ENCODE results near the gene KRTAP9-9.
"Not testable (repeated sequence)": the region's sequence is repeated elsewhere in the genome, so short reads cannot be mapped to it uniquely, and the experiment has no call there.

Gene KRTAP9-9

DNA sequence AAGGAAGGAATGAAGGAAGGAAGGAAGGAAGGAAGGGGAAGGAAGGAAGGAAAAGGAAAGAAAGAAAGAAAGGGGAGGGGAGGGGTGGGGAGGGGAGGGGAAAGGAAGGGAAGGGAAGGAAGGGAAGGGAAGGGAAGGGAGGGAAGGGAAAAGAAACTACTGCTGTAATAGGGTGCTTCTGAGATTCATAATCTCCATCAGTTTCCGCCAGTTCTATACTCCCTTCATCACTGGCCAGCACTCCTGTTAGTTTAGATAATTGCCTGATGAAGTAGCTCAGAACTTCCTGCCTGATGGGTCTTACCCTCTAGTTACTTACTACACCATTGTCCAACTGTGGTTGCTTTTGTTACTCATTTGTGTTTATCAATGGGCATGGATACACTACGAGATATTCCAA is 8.0 kb downstream of the KRTAP9-9 start:
- no peak for TF ChIP-seq ZFX (IDR thresholded peaks at IDR 0.05)
- TF ChIP-seq, protein P1, sequence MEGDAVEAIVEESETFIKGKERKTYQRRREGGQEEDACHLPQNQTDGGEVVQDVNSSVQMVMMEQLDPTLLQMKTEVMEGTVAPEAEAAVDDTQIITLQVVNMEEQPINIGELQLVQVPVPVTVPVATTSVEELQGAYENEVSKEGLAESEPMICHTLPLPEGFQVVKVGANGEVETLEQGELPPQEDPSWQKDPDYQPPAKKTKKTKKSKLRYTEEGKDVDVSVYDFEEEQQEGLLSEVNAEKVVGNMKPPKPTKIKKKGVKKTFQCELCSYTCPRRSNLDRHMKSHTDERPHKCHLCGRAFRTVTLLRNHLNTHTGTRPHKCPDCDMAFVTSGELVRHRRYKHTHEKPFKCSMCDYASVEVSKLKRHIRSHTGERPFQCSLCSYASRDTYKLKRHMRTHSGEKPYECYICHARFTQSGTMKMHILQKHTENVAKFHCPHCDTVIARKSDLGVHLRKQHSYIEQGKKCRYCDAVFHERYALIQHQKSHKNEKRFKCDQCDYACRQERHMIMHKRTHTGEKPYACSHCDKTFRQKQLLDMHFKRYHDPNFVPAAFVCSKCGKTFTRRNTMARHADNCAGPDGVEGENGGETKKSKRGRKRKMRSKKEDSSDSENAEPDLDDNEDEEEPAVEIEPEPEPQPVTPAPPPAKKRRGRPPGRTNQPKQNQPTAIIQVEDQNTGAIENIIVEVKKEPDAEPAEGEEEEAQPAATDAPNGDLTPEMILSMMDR (conservative IDR thresholded peaks at IDR 0.05), result no peak
- no peak overlapping the region for H3K27ac ChIP-seq

DNA sequence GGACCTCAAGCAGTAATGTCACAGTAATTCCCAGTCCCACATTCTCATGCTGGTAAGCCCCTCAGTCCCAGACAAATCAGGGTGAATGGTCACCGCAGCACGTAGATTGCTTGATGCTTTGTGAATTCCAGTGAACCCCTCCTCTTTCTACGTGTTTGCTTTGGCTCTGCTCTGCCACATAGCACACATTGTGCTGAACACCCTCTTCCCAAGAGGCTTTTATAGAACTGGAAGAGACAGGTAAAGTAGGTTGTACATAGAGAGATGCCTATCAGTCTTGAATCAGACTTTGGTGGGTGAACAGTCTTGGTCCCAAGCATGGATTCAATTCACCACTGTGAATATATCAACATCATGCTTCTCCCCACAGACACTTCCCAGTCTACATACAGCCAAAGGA is 9.4 kb downstream of the KRTAP9-9 start:
- no peak overlapping the region for H3K27ac ChIP-seq
- TF ChIP-seq ZFX (IDR thresholded peaks at IDR 0.05), result no peak
- TF ChIP-seq, protein P1 (conservative IDR thresholded peaks at IDR 0.05), result no peak

DNA sequence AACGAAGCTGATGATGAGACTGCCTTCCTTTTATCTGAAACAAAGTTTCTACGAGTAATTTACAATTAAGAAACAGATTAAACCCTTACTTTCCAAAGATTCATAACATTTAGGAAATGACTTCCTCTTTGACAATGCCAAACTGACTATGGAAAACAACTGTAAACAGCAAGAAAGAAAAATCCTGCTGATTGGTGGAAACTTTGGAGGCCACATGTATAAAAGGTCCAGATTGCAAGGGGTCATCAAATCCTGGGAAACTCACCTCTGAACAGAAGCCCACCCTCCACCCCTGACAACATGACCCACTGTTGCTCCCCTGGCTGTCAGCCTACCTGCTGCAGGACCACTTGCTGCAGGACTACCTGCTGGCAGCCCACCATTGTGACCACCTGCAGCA is 9.9 kb downstream of the KRTAP9-9 start, which contains the start of gene KRTAP9-6:
Gene KRTAP9-6, plus strand, starts transcription at position 301 of the 400 bp plus-strand sequence. Its CDS starts 0 bp downstream, at position 301.
- TF ChIP-seq, protein P1 (conservative IDR thresholded peaks at IDR 0.05), result no peak
- no peak for TF ChIP-seq ZFX (IDR thresholded peaks at IDR 0.05)
- no peak within 1 kb of the TSS for H3K27ac ChIP-seq

DNA sequence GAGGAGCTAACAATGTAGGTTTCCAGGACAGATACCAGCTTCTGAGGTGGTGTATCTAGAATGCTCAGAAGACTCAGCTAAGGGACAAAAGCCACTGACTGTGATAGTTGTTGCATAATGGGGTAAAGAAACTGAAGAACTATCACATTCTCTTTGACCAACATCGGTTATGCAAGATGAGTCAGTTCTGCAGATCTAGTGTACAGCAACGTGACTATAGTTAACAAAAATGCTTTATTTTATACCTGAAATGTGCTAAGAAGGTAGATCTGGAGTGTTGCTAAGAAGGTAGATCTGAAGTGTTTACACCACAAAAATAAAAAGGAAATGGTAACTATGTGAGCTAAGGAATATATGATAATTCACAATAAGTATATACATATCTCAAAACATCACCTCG is 12.5 kb downstream of the KRTAP9-9 start:
- no peak overlapping the region for H3K27ac ChIP-seq

DNA sequence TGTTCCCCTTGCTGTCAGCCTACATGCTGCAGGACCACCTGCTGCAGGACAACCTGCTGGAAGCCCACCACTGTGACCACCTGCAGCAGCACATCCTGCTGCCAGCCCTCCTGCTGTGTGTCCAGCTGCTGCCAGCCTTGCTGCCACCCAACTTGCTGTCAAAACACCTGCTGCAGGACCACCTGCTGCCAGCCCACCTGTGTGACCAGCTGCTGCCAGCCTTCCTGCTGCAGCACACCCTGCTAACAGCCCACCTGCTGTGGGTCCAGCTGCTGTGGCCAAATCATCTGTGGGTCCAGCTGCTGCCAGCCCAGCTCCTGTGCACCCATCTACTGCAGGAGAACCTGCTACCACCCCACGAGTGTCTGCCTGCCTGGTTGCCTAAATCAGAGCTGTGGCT is 16.1 kb downstream of the KRTAP9-9 start:
- not testable (repeated sequence) for H3K27ac ChIP-seq

More for the DNA sequence above, 12.5 kb downstream of the KRTAP9-9 start:
- TF ChIP-seq, protein P1 (conservative IDR thresholded peaks at IDR 0.05), result no peak
- no peak for TF ChIP-seq ZFX (IDR thresholded peaks at IDR 0.05)

DNA sequence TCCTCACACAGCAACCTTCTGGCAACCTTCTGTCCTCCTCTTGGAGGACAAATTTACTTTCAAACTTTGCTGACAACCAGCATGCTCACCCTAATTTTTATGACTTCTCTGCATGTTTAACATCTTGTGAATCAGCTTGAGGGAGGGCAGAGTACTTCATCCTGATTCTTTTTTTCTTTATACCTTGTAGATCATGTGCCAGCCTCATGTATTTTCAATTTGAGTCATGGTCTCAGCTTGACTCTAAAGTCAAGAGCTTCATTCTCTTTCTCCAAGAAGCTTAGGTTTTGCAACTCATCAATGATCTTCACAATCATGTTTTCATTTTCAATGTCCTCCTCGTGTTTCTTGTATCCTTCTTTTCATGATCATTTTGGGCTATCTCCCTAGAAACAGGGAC is 16.7 kb downstream of the KRTAP9-9 start:
- no peak overlapping the region for H3K27ac ChIP-seq
- no peak for TF ChIP-seq ZFX (IDR thresholded peaks at IDR 0.05)
- TF ChIP-seq, protein P1 (conservative IDR thresholded peaks at IDR 0.05), result no peak

DNA sequence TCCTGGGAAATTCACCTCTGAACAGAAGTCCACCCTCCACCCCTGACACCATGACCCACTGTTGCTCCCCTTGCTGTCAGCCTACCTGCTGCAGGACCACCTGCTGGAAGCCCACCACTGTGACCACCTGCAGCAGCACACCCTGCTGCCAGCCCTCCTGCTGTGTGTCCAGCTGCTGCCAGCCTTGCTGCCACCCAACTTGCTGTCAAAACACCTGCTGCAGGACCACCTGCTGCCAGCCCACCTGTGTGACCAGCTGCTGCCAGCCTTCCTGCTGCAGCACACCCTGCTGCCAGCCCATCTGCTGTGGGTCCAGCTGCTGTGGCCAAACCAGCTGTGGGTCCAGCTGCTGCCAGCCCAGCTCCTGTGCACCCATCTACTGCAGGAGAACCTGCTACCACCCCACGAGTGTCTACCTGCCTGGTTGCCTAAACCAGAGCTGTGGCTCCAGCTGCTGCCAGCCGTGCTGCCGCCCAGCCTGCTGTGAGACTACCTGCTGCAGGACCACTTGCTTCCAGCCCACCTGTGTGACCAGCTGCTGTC is 20.5 kb downstream of the KRTAP9-9 start, which contains the start of gene KRTAP9-7:
Gene KRTAP9-7, plus strand, starts transcription at position 51 of the 543 bp plus-strand sequence. Its CDS starts 0 bp downstream, at position 51.
- not testable (repeated sequence) for H3K27ac ChIP-seq

DNA sequence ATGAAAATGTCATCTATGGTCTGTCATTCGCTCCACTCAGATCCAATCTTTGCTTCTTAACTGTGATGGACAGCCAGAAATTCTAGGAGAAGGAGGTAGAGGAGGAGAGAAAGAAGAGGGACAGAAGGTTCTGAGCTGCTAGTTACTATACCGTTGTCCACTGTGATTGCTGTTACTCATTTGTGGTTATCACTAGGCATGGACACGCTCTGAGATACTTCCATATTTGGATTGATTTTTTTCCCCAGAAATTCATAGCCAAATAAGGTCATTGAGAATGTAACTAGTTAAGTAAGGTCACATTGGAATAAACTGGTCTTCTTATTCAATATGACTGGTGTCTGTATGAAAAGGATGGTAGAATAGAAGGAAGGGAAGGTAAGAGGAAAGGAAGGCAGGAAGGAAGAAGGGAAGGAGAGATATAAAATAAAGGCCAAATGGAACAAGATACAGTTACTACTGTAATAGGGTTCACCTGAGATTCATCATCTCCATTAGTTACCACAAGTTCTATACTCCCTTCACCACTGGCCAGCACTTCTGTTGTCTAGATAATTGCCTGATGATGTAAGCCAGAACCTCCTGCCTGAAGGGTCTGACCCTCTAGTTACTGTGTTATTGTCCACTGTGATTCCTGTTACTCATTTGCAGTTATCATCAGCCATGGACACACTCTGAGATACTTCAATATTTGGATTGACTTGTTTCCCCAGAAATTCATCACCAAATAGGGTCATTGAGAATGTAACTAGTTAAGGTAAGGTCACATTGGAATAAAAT is 23.2 kb downstream of the KRTAP9-9 start:
- no peak overlapping the region for H3K27ac ChIP-seq
- TF ChIP-seq, protein P1 (conservative IDR thresholded peaks at IDR 0.05), result no peak
- no peak for TF ChIP-seq ZFX (IDR thresholded peaks at IDR 0.05)
